A549 (cell line): ENCODE data around the gene RAB1B.

Experiments
- FOSL2 ChIP-seq, 2 experiments: fragments of 450-650 bp in 1 of 2; fragments of >200 bp in 1 of 2; sonication (Bioruptor Twin) in 1 of 2; formaldehyde crosslinking; IDR thresholded peaks; 2 replicates each; pipeline versions ENCODE4 v1.5.0 to v1.6.1; 2016 to 2020; ENCODE audit warnings: mild to moderate bottlenecking in 1 of 2, moderate library complexity in 1 of 2
- PHF8 ChIP-seq: fragments of 200-600 bp; sonication (generic); IDR thresholded peaks from 2 replicates; pipeline ENCODE4 v1.6.1; 2016; ENCODE audit warnings: low read depth, mild to moderate bottlenecking, antibody characterized with exemption, moderate library complexity, borderline replicate concordance
- POLR2A ChIP-seq: IDR thresholded peaks from 2 replicates; pipeline ENCODE4 v1.6.1; 2012; ENCODE audit warnings: mild to moderate bottlenecking, low read length

- TF ChIP-seq PHF8: no peak
- no peak for TF ChIP-seq FOSL2 (IDR thresholded peaks at IDR 0.05)
- TF ChIP-seq FOSL2 (CRISPR knock-in tag; IDR thresholded peaks at IDR 0.05): no peak
- TF ChIP-seq POLR2A: no peak
Measured at GRCh38 chr11:66274219-66274618, 5.8 kb downstream of the RAB1B start.
